H9 (cell line): ENCODE results near the gene PLEKHG1. TPM values are rescaled to one million over a fixed set of nuclear protein-coding genes. Genes with fewer than 3 reads are reported as not detected.

Experiments used
- DNase-seq: peaks from one replicate; pipeline ENCODE4 v3.0.0-alpha.2; 2017
- H2AFZ ChIP-seq: one replicate; pipeline ENCODE4 v1.6.1; 2013; ENCODE audit warnings: mild to moderate bottlenecking, low read length, control low read depth, moderate library complexity
- H2AK5ac ChIP-seq: 2 replicates; pipeline ENCODE4 v1.6.1; 2013; ENCODE audit warnings: low read length, control low read depth, mixed read lengths; ENCODE audit not compliant: insufficient read length
- H2BK120ac ChIP-seq: one replicate; pipeline ENCODE4 v1.6.1; 2013; ENCODE audit warnings: low read depth, mild to moderate bottlenecking, low read length, control low read depth, inconsistent platforms; ENCODE audit not compliant: poor library complexity, severe bottlenecking
- H2BK12ac ChIP-seq: 2 replicates; pipeline ENCODE4 v1.6.1; 2013; ENCODE audit warnings: low read length, control low read depth, mixed read lengths, low read depth; ENCODE audit not compliant: insufficient read length
- H2BK15ac ChIP-seq: 2 replicates; pipeline ENCODE4 v1.6.1; 2013; ENCODE audit warnings: low read depth, low read length, control low read depth
- H2BK20ac ChIP-seq: one replicate; pipeline ENCODE4 v1.6.1; 2013; ENCODE audit warnings: low read depth, mild to moderate bottlenecking, low read length, control low read depth, inconsistent platforms; ENCODE audit not compliant: poor library complexity, severe bottlenecking
- H2BK5ac ChIP-seq: 2 replicates; pipeline ENCODE4 v1.6.1; 2013; ENCODE audit warnings: low read length, control low read depth, mixed read lengths; ENCODE audit not compliant: insufficient read length
- H3K14ac ChIP-seq: 2 replicates; pipeline ENCODE4 v1.6.1; 2013; ENCODE audit warnings: low read length, control low read depth; ENCODE audit not compliant: insufficient read depth
- H3K18ac ChIP-seq: 2 replicates; pipeline ENCODE4 v1.6.1; 2013; ENCODE audit warnings: low read depth, mild to moderate bottlenecking, mixed read lengths, low read length, control low read depth; ENCODE audit not compliant: insufficient read length
- H3K23ac ChIP-seq: 2 replicates; pipeline ENCODE4 v1.6.1; 2013; ENCODE audit warnings: low read length, control low read depth, mixed read lengths, low read depth; ENCODE audit not compliant: insufficient read length
- H3K23me2 ChIP-seq: 2 replicates; pipeline ENCODE4 v1.6.1; 2013; ENCODE audit warnings: low read depth, mild to moderate bottlenecking, mixed read lengths, low read length, control low read depth; ENCODE audit not compliant: insufficient read length, poor library complexity, severe bottlenecking
- H3K27ac ChIP-seq: 2 replicates; pipeline ENCODE4 v1.5.1; 2013; ENCODE audit warnings: low read length, control low read depth, mixed read lengths, low read depth; ENCODE audit not compliant: insufficient read length
- H3K27me3 ChIP-seq: 2 replicates; pipeline ENCODE4 v1.6.1; 2013; ENCODE audit warnings: low read length, control low read depth, inconsistent platforms; ENCODE audit not compliant: insufficient read depth
- H3K4ac ChIP-seq: 2 replicates; pipeline ENCODE4 v1.6.1; 2013; ENCODE audit warnings: low read depth, mild to moderate bottlenecking, control low read depth, inconsistent platforms, low read length, moderate library complexity
- H3K4me1 ChIP-seq: 2 replicates; pipeline ENCODE4 v1.6.1; 2013; ENCODE audit warnings: low read length, control low read depth, inconsistent platforms; ENCODE audit not compliant: insufficient read depth
- H3K4me2 ChIP-seq: 2 replicates; pipeline ENCODE4 v1.6.1; 2013; ENCODE audit warnings: low read length, control low read depth, mixed read lengths; ENCODE audit not compliant: insufficient read length, insufficient read depth
- H3K56ac ChIP-seq: 2 replicates; pipeline ENCODE4 v1.6.1; 2013; ENCODE audit warnings: low read depth, mild to moderate bottlenecking, mixed read lengths, low read length, control low read depth; ENCODE audit not compliant: insufficient read length
- H3K79me1 ChIP-seq: 2 replicates; pipeline ENCODE4 v1.6.1; 2013; ENCODE audit warnings: low read depth, mild to moderate bottlenecking, moderate library complexity, low read length, control low read depth, inconsistent platforms; ENCODE audit not compliant: insufficient read depth, poor library complexity, severe bottlenecking
- H3K79me2 ChIP-seq: 2 replicates; pipeline ENCODE4 v1.6.1; 2013; ENCODE audit warnings: low read length, control low read depth, inconsistent platforms; ENCODE audit not compliant: insufficient read depth
- H3K9ac ChIP-seq: 2 replicates; pipeline ENCODE4 v1.6.1; 2013; ENCODE audit warnings: low read length, control low read depth, mixed read lengths; ENCODE audit not compliant: insufficient read length; ENCODE audit errors: extremely low read depth
- H3K9me3 ChIP-seq: one replicate; pipeline ENCODE4 v1.6.1; 2013; ENCODE audit warnings: low read depth, low read length, inconsistent platforms; ENCODE audit not compliant: control insufficient read depth
- H3T11ph ChIP-seq: one replicate; pipeline ENCODE4 v1.6.1; 2013; ENCODE audit warnings: mild to moderate bottlenecking, low read length, control low read depth, inconsistent platforms
- H4K20me1 ChIP-seq: one replicate; pipeline ENCODE4 v1.6.1; 2013; ENCODE audit not compliant: control insufficient read depth, insufficient read length, insufficient read depth
- H4K5ac ChIP-seq: 2 replicates; pipeline ENCODE4 v1.6.1; 2013; ENCODE audit warnings: low read depth, mild to moderate bottlenecking, mixed read lengths, low read length, control low read depth; ENCODE audit not compliant: insufficient read length
- H4K8ac ChIP-seq: replicated peaks from 2 replicates; pipeline ENCODE4 v1.6.1; 2013; ENCODE audit warnings: low read length, control low read depth, mixed read lengths, low read depth; ENCODE audit not compliant: insufficient read length
- H4K91ac ChIP-seq: 2 replicates; pipeline ENCODE4 v1.6.1; 2013; ENCODE audit warnings: low read depth, mild to moderate bottlenecking, moderate library complexity, mixed read lengths, low read length, control low read depth; ENCODE audit not compliant: insufficient read length
- H3K27ac Mint-ChIP-seq, 3 experiments: 2 replicates in 2 of 3; 3 replicates in 1 of 3; pipeline ENCODE4 v1.8.0; 2020 to 2021; ENCODE audit warnings: mixed read lengths in 3 of 3, mild to moderate bottlenecking in 1 of 3, moderate library complexity in 1 of 3
- H3K27me3 Mint-ChIP-seq: 2 replicates; pipeline ENCODE4 v1.8.0; 2021; ENCODE audit warnings: low read depth, mild to moderate bottlenecking, moderate library complexity, mixed read lengths
- H3K36me3 Mint-ChIP-seq, 3 experiments: 2 replicates in 2 of 3; 3 replicates in 1 of 3; pipeline ENCODE4 v1.8.0; 2020 to 2021; ENCODE audit warnings: low read depth in 3 of 3, mixed read lengths in 3 of 3; ENCODE audit not compliant: insufficient read depth in 1 of 3
- H3K4me1 Mint-ChIP-seq, 2 experiments: 2 replicates each; pipeline ENCODE4 v1.8.0; 2020; ENCODE audit warnings: mixed read lengths in 2 of 2
- H3K4me3 Mint-ChIP-seq, 2 experiments: 2 replicates in 1 of 2; 3 replicates in 1 of 2; pipeline ENCODE4 v1.8.0; 2020 to 2021; ENCODE audit warnings: mild to moderate bottlenecking in 2 of 2, mixed read lengths in 2 of 2, moderate library complexity in 1 of 2
- H3K9me3 Mint-ChIP-seq, 2 experiments: 2 replicates in 1 of 2; 3 replicates in 1 of 2; pipeline ENCODE4 v1.8.0; 2020; ENCODE audit warnings: mild to moderate bottlenecking in 2 of 2, mixed read lengths in 2 of 2, moderate library complexity in 1 of 2
- CTCF ChIP-seq: fragments of 200-600 bp; sonication (generic); conservative IDR thresholded peaks from 3 replicates; pipeline ENCODE4 v1.8.0; 2021; ENCODE audit warnings: antibody characterized with exemption, mild to moderate bottlenecking
- WGBS: extraction: QIAGEN DNeasy Blood & Tissue Kit; methylation state at CpG from one replicate; pipeline ENCODE4 v1.1.7; 2013; ENCODE audit warnings: missing lambda C conversion rate, low lambda C conversion rate, mixed read lengths; ENCODE audit not compliant: insufficient read length; ENCODE audit errors: extremely low coverage; 5-methylcytosine and 5-hydroxymethylcytosine counted together
- total RNA-seq: library from RNA; stranded (reverse); gene quantifications from 2 replicates; pipeline ENCODE4 v1.2.1, GENCODE V29; 2021

PLEKHG1 gene
- total RNA-seq, 1 experiment from 2014 or later: 1.0 TPM

GRCh38 chr6:150647051-150647450 is 47.4 kb downstream of the PLEKHG1 start:
- Histone ChIP-seq H4K20me1 (no peaks in the 10 kb centered on the region), H4K5ac (no peak overlapping the region), H3K79me1 (no peaks in the 10 kb centered on the region), H3K27ac (no peak overlapping the region), H2BK20ac (no peak overlapping the region), H2BK12ac (no peak overlapping the region), H2BK120ac (no peak overlapping the region), H3K9me3 (no peaks in the 10 kb centered on the region), H3K4me1 (no peaks in the 10 kb centered on the region), H3K56ac (no peak overlapping the region), H3K14ac (no peak overlapping the region), H2BK15ac (no peak overlapping the region), H3K23ac (no peak overlapping the region), H4K91ac (no peak overlapping the region), H3K18ac (no peak overlapping the region), H2AFZ (no peak overlapping the region), H2BK5ac (no peak overlapping the region), H3K27me3 (no peaks in the 10 kb centered on the region), H3K4me2 (no peak overlapping the region), H4K8ac (no peak overlapping the region), H3K9ac (no peak overlapping the region), H3K4ac (no peak overlapping the region), H2AK5ac (no peak overlapping the region), H3K79me2 (no peaks in the 10 kb centered on the region), H3T11ph (no peak overlapping the region), H3K23me2 (no peaks in the 10 kb centered on the region)
- no peak for DNase-seq
- no peak for TF ChIP-seq CTCF
- Mint-ChIP-seq H3K27ac (no peak overlapping the region), H3K9me3 (no peaks in the 10 kb centered on the region), H3K4me3 (no peak overlapping the region), H3K4me1 (peaks cover 2 to 6% of the 10 kb centered on the region in 2 experiments; a peak in 2 of 4 replicates), H3K27me3 (no peaks in the 10 kb centered on the region), H3K36me3 (no peaks in the 10 kb centered on the region)
- no CpG with 5 or more reads among the region's 3 CpGs for WGBS

Other genes with a start within 250 kb of the PLEKHG1 start
- gene IYD, start 230.9 kb upstream of the PLEKHG1 start, total RNA-seq: not detected in 2 replicates